Pulmonary artery endothelial cell (primary cell): ENCODE measurements around the gene MACROD1. TPM values are rescaled to one million over a fixed set of nuclear protein-coding genes. Genes with fewer than 3 reads are reported as not detected.

ENCODE experiments used
- DNase-seq: peaks from one replicate; pipeline ENCODE4 v3.0.0-alpha.2; 2011; ENCODE audit warnings: low read depth, low spot score
- total RNA-seq: library from RNA; depleted of rRNA; stranded (reverse); fragments of >200 nt; gene quantifications from 2 replicates; pipeline ENCODE4 v1.2.3, GENCODE V29; 2014

The MACROD1 gene
- total RNA-seq, 1 donor from 2014 or later = 37.7 TPM

DNA sequence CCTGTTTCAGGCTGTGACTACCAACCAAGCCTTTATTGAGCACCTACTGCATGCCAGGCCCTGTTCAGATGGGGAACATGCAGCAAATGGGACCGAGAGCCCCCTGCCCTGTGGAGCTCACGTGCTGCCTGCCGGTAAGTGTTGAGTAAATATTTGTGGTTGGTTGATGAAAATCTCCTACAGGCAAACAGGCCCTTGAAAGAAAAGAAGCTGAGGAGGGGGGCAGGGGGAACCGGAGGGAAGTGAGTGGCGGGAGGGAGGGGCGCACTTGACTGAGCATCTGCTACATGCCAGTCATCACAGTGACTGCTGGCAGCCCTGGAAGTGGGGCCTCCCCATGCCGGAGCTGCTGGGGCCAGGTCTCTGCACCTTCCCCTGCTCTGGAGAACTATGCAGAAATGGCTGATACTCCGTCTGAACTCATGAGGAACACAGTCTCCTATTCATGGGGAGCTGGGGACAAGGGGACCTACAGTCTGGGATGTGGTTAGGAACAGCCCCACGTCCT, 34.2 kb downstream of the MACROD1 start:
- DNase-seq = no peak

DNA sequence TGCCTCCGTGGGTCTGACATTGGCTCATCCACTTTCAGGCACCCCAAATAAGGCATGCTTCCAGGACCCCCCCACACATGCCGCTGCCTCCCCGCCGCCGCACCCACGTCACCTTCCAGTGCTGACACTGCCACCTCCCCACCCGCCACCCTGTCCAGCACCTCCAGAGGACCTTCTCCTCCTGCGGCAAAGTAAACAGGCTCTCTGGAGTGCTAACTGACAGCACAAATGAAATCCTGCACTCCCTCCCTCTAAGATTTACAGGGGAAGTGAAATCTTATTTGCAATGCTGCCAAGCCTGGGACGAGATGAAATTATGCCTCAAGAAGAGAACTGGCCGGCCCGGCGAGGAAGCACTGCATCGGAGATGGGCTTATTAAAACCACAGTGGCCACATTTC, 35.3 kb downstream of the MACROD1 start:
- DNase-seq = no peak

GRCh38 chr11:64129403-64129802, 36.5 kb downstream of the MACROD1 start:
- no peak for DNase-seq

DNA sequence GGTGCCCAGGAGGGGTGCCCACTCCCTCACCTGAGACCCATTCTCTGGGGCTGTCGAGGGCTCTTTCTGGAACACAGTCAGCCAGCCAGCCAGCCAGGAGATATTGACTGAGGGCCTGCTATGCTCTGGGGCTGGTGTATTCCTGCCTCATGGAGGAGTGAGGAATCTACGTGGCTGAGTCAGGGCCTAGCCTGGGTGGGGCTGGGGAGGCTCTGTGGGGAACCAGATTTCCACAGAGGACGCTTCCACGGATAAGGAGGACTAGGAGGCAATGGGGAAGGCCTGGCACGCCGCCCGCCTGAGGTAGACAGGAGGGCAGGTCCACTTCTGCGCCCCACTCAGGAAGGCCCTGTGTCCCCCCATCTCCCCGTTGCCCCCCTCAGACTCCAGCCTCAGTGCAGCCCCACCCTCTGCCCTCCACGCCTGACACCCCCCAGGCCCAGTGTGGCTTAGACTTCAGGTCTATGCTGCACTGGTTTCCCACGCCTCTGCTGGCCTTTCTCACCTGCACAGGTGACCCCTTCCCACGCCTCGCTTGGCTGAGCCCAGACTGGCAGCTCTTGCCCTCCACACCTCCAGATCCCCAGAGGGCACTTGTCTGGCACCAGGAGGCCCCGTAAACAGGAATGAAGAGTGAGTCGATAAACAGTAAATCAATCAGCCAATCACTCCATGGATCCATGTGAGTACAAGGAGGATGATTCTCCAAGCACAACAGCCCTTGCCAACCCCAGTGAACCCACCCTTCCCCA, 37.5 kb downstream of the MACROD1 start:
- no peak for DNase-seq

DNA sequence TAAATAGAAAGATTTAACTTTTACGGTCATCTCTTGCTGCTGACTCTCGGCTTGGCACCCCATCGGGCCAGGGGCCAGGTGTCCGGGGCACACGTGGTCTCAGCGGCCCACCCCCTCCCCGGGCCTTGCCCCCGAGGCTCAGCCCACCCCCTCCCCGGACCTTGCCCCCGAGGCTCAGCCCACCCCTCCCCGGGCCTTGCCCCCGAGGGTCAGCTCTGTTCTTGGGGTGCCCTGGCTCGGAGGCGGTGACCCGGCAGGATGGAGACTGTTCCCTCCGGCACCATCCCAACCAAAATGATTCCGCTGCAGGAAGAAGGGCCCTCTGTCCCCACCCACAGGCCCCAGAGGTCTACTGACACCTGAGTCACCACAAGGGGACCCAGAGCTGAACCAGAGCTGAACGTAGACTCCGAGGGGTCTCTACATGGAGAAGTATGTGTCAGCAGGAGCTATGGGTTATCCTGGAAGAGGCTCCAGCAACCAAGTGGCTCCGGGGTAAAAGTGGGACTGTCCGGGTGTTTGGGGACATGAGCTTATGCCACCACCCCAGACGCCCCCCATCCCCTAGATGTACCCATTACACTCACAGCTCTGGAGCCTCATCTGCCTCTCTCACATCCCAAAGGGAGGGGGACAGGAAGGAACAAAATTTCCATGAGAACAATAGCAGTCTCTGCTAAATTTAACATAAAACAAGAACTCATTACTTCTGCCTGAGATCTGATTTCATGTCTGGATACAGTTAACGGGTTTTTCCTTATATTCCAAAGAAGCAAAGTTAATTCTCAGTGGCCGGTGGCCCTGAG, 38.4 kb downstream of the MACROD1 start:
- DNase-seq = no peak

DNA sequence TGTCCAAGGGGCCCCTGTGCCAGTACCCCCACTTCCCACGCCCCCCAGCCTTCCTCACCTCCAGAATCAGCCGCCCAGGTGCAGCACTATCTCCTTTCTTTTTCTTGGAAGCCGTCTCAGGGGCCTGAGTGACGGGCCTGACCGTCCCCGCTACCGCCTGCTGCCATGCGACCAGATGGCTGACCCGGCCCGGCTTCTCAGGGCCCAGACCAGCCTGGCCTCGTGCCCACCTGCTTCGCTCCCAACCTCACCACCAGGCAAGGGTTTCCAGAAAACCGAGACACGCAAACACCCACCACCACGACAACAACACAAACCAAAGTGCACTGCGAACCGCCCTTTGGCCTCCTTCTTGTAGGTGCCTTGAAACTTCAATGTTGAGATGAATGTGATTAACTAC, 39.1 kb downstream of the MACROD1 start:
- no peak for DNase-seq

GRCh38 chr11:64126371-64126770, 39.5 kb downstream of the MACROD1 start:
- DNase-seq = no peak

GRCh38 chr11:64125676-64126075, 40.2 kb downstream of the MACROD1 start:
- DNase-seq = no peak

GRCh38 chr11:64124147-64124546, 41.8 kb downstream of the MACROD1 start:
- no peak for DNase-seq

DNA sequence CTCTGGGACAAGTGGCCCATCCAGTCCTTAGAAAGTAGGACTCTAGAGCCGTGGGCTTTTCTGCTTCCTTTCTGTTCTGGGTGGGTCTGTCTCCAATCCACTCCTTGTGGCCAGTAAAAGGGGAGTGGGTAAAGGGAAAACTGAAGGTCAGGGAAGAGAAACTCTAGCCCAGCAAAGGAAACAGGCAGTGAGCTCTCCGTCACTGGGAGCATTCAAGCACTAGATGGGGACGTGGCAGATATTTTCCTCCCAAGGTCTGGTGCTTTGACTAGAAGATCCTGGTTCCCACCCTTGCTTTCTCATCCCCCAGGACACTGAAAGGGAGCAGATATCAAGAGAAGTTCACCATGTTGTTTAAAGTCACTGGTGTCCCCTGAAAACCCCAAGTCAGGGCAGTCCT, 42.2 kb downstream of the MACROD1 start:
- DNase-seq = no peak

GRCh38 chr11:64122411-64123410, 43.2 kb downstream of the MACROD1 start:
- DNase-seq = no peak

DNA sequence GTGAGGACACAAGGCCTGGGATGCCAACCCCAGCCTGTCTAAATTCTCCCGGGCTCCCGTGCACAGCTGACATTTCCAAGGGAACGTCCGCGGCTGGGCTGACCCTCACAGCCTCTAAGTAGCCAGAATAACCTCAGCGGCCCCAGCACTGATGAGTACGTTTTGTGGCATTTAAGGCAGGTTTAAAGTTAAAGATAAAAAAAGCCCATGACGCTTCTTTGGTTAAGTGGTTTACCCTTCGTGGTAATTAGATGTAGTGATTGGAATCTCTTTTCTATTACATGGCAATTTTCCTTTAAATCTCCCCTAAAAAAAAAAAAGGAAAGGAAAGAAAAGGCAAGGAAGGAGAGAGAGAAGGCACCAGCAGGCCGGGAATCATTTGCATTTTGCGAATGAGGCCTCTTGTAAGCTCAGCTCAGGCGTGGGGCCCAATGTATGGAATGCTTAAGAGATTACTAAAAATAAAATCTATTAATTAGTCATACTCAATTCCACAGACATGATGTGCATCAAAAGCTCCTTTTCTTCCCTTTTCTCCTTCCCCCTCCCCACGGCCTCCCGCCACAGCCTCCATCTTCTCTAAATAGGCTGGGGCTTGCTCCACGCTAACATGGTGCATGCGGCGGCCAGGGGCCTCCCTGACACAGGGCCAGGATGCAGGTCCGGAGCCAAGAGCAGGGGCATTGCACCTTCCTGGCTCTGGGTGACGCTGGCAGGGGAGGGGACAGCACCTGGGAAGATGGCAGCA, 44.1 kb downstream of the MACROD1 start:
- DNase-seq = no peak

GRCh38 chr11:64120951-64121569, 44.9 kb downstream of the MACROD1 start:
- DNase-seq = no peak

GRCh38 chr11:64119700-64120099, 46.2 kb downstream of the MACROD1 start:
- no peak for DNase-seq

- DNase-seq = no peak
Observed at GRCh38 chr11:64118876-64119665, 46.8 kb downstream of the MACROD1 start.

- DNase-seq = no peak
Observed at GRCh38 chr11:64117763-64118459, 48.0 kb downstream of the MACROD1 start.

GRCh38 chr11:64115531-64116522, 50.1 kb downstream of the MACROD1 start:
- no peak for DNase-seq

GRCh38 chr11:64114231-64114630, 51.7 kb downstream of the MACROD1 start:
- no peak for DNase-seq
